HUES6 (cell line): Measurements from ENCODE around the gene PIGU.

ENCODE experiments used
- H3K27ac ChIP-seq: 2 replicates; pipeline ENCODE4 v1.7.0; 2013; ENCODE audit warnings: low read depth, mild to moderate bottlenecking, low read length, inconsistent platforms
- H3K27me3 ChIP-seq: 2 replicates; pipeline ENCODE4 v1.6.1; 2013; ENCODE audit warnings: low read length; ENCODE audit not compliant: control insufficient read depth, insufficient read depth
- H3K36me3 ChIP-seq: 2 replicates; pipeline ENCODE4 v1.6.1; 2013; ENCODE audit warnings: low read length; ENCODE audit not compliant: control insufficient read depth, insufficient read depth
- H3K4me1 ChIP-seq: 2 replicates; pipeline ENCODE4 v1.6.1; 2013; ENCODE audit warnings: low read length; ENCODE audit not compliant: control insufficient read depth, insufficient read depth
- H3K4me3 ChIP-seq: 2 replicates; pipeline ENCODE4 v1.5.1; 2013; ENCODE audit warnings: low read depth, low read length
- H3K9ac ChIP-seq: one replicate; pipeline ENCODE4 v1.6.1; 2013; ENCODE audit warnings: mild to moderate bottlenecking, low read length
- H3K9me3 ChIP-seq: 2 replicates; pipeline ENCODE4 v1.6.1; 2013; ENCODE audit warnings: low read depth, low read length; ENCODE audit not compliant: control insufficient read depth, insufficient read depth

PIGU gene

GRCh38 chr20:34575271-34575670, 101.6 kb downstream of the PIGU start:
- Histone ChIP-seq H3K4me1 (peaks cover 7% of the 10 kb centered on the region; the same call in 1 of the 2 replicates), H3K9ac (no peak overlapping the region), H3K27me3 (no peaks in the 10 kb centered on the region), H3K27ac (no peak overlapping the region), H3K9me3 (no peaks in the 10 kb centered on the region), H3K36me3 (peaks cover 17% of the 10 kb centered on the region), H3K4me3 (no peak overlapping the region)

- H3K9ac ChIP-seq: no peak overlapping the region
These were observed 102.0 kb downstream of the PIGU start for GRCh38 chr20:34574861-34575260.

GRCh38 chr20:34574426-34574825, 102.5 kb downstream of the PIGU start:
- no peak overlapping the region for H3K27ac ChIP-seq
- no peaks in the 10 kb centered on the region for H3K9me3 ChIP-seq
- H3K9ac ChIP-seq: no peak overlapping the region
- H3K4me1 ChIP-seq: peaks cover 7% of the 10 kb centered on the region; the same call in 1 of the 2 replicates
- no peak overlapping the region for H3K4me3 ChIP-seq
- no peaks in the 10 kb centered on the region for H3K27me3 ChIP-seq
- H3K36me3 ChIP-seq: peaks cover 16% of the 10 kb centered on the region

More at GRCh38 chr20:34574861-34575260, 102.0 kb downstream of the PIGU start:
- no peaks in the 10 kb centered on the region for H3K27me3 ChIP-seq
- H3K36me3 ChIP-seq: peaks cover 16% of the 10 kb centered on the region
- H3K9me3 ChIP-seq: no peaks in the 10 kb centered on the region
- no peak overlapping the region for H3K27ac ChIP-seq
- H3K4me1 ChIP-seq: peaks cover 7% of the 10 kb centered on the region; the same call in 1 of the 2 replicates
- H3K4me3 ChIP-seq: no peak overlapping the region

- Histone ChIP-seq H3K9ac (no peak overlapping the region), H3K27me3 (no peaks in the 10 kb centered on the region), H3K36me3 (peaks cover 13% of the 10 kb centered on the region), H3K4me3 (no peak overlapping the region), H3K27ac (no peak overlapping the region), H3K9me3 (no peaks in the 10 kb centered on the region), H3K4me1 (peaks cover 7% of the 10 kb centered on the region; the same call in 1 of the 2 replicates)
These were observed 103.2 kb downstream of the PIGU start for GRCh38 chr20:34573541-34574300.

- H3K36me3 ChIP-seq: peaks cover 9% of the 10 kb centered on the region
- no peaks in the 10 kb centered on the region for H3K9me3 ChIP-seq
- no peak overlapping the region for H3K27ac ChIP-seq
- no peaks in the 10 kb centered on the region for H3K27me3 ChIP-seq
- H3K4me1 ChIP-seq: peaks cover 19% of the 10 kb centered on the region
- no peak overlapping the region for H3K4me3 ChIP-seq
- H3K9ac ChIP-seq: no peak overlapping the region
These were observed 105.1 kb downstream of the PIGU start for GRCh38 chr20:34571753-34572152.

- Histone ChIP-seq H3K9me3 (no peaks in the 10 kb centered on the region), H3K27ac (no peak overlapping the region), H3K4me1 (peaks cover 19% of the 10 kb centered on the region), H3K27me3 (no peaks in the 10 kb centered on the region), H3K36me3 (peaks cover 9% of the 10 kb centered on the region), H3K4me3 (no peak overlapping the region), H3K9ac (no peak overlapping the region)
These were observed 106.0 kb downstream of the PIGU start for GRCh38 chr20:34570859-34571306.

GRCh38 chr20:34569598-34569997, 107.3 kb downstream of the PIGU start:
- Histone ChIP-seq H3K4me1 (peaks cover 19% of the 10 kb centered on the region), H3K27me3 (no peaks in the 10 kb centered on the region), H3K9me3 (no peaks in the 10 kb centered on the region), H3K9ac (no peak overlapping the region), H3K27ac (no peak overlapping the region), H3K4me3 (no peak overlapping the region), H3K36me3 (peaks cover 7% of the 10 kb centered on the region)

GRCh38 chr20:34567892-34568865, 108.7 kb downstream of the PIGU start:
- peaks cover 19% of the 10 kb centered on the region for H3K4me1 ChIP-seq
- H3K9ac ChIP-seq: no peak overlapping the region
- H3K36me3 ChIP-seq: peaks cover 6% of the 10 kb centered on the region; the same call in 1 of the 2 replicates
- H3K9me3 ChIP-seq: no peaks in the 10 kb centered on the region
- H3K27me3 ChIP-seq: no peaks in the 10 kb centered on the region
- H3K4me3 ChIP-seq: no peak overlapping the region
- 0 out of 2 replicates have a peak overlapping the region, but pooled peaks have one; percentile 28 for H3K27ac ChIP-seq

GRCh38 chr20:34566978-34567891, 109.7 kb downstream of the PIGU start:
- no peaks in the 10 kb centered on the region for H3K9me3 ChIP-seq
- peaks cover 19% of the 10 kb centered on the region for H3K4me1 ChIP-seq
- H3K4me3 ChIP-seq: no peak overlapping the region
- H3K36me3 ChIP-seq: peaks cover 6% of the 10 kb centered on the region; the same call in 1 of the 2 replicates
- 0 out of 2 replicates have a peak overlapping the region, but pooled peaks have one; percentile 28 for H3K27ac ChIP-seq
- H3K27me3 ChIP-seq: no peaks in the 10 kb centered on the region
- no peak overlapping the region for H3K9ac ChIP-seq

- Histone ChIP-seq H3K4me3 (no peak overlapping the region), H3K27ac (no peak overlapping the region), H3K4me1 (peaks cover 12% of the 10 kb centered on the region), H3K36me3 (0 out of 2 replicates have a peak, but pooled peaks cover 5% of the 10 kb centered on the region), H3K27me3 (no peaks in the 10 kb centered on the region), H3K9ac (no peak overlapping the region), H3K9me3 (no peaks in the 10 kb centered on the region)
These were observed 112.1 kb downstream of the PIGU start for GRCh38 chr20:34564833-34565232.
